Measurements from ENCODE around the gene AGBL1.

AGBL1 gene

DNA sequence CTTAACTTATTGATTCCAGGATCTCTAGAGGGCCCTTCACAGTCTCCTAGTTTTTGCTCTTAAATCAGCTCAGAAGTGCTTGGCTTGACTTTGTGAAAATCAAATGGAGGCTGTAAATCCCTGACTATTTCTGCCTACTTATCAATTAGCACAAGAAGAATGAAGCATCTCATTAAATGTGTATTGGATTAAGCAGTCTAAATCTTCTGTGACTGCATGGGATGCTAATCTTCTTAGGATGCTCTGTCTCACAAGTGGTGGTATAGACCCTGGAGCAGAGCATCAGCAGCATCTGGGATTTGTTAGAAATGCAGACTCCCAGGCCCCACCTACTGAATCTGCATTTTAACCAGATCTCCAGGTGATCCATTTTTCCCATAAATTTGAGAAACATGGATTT, 488.7 kb downstream of the AGBL1 start:
- TF ChIP-seq, protein P1, sequence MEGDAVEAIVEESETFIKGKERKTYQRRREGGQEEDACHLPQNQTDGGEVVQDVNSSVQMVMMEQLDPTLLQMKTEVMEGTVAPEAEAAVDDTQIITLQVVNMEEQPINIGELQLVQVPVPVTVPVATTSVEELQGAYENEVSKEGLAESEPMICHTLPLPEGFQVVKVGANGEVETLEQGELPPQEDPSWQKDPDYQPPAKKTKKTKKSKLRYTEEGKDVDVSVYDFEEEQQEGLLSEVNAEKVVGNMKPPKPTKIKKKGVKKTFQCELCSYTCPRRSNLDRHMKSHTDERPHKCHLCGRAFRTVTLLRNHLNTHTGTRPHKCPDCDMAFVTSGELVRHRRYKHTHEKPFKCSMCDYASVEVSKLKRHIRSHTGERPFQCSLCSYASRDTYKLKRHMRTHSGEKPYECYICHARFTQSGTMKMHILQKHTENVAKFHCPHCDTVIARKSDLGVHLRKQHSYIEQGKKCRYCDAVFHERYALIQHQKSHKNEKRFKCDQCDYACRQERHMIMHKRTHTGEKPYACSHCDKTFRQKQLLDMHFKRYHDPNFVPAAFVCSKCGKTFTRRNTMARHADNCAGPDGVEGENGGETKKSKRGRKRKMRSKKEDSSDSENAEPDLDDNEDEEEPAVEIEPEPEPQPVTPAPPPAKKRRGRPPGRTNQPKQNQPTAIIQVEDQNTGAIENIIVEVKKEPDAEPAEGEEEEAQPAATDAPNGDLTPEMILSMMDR (IDR thresholded peaks at IDR 0.05; ENCODE audit: low read length, missing control alignments), result no peak
- DNase-seq (ENCODE audit: low read depth), result no peak

DNA sequence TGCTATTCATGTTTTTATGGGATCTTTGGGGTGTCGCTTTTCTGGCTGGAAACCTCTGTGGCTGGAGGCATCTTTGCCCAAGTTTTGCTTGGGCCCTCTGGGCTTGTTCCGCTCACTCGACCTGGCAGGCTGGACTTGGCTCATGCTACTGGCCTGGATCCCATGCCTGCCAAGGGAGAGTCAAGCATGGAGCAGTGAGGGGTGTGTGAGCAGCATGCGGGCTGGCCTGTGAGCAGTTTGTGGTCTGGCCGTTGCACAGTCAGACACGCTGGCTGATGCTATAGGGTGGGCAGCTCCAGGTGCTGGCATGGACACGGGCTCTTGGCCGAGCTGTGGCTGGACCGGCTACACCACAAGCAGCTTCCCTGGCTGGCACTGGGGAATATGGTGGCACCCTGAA, 491.1 kb downstream of the AGBL1 start:
- H3K4me3 ChIP-seq (replicated peaks; ENCODE audit: low read depth, low read length), result no peak overlapping the region
- TF ChIP-seq, protein P1 (IDR thresholded peaks at IDR 0.05; ENCODE audit: low read length, missing control alignments), result no peak
- no peak for DNase-seq (ENCODE audit: low read depth)

More for the DNA sequence above, 488.7 kb downstream of the AGBL1 start:
- no peak overlapping the region for H3K4me3 ChIP-seq (replicated peaks; ENCODE audit: low read depth, low read length)

DNA sequence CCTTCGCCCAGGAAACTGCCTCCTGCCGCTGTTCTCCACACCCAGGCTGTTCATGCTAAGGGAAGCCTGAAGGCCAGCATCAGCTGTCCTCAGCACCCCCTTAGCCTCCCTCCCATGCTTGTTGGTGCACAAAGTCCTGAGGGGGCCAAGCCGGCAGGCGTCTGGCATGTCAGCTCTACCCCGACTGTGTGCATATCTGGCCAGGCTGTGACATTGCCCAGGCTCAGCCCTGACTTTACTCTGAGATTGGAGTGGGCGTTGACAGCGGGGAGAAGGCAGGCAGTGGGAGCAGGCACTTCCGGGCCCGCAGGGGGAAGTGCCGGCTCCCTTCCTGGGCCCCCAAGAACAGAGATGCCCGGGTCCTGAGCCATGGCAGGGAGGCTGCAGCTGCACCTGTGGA, 492.2 kb downstream of the AGBL1 start:
- TF ChIP-seq, protein P1 (IDR thresholded peaks at IDR 0.05; ENCODE audit: low read length, missing control alignments), result no peak
- no peak overlapping the region for H3K4me3 ChIP-seq (replicated peaks; ENCODE audit: low read depth, low read length)
- no peak for DNase-seq (ENCODE audit: low read depth)

DNA sequence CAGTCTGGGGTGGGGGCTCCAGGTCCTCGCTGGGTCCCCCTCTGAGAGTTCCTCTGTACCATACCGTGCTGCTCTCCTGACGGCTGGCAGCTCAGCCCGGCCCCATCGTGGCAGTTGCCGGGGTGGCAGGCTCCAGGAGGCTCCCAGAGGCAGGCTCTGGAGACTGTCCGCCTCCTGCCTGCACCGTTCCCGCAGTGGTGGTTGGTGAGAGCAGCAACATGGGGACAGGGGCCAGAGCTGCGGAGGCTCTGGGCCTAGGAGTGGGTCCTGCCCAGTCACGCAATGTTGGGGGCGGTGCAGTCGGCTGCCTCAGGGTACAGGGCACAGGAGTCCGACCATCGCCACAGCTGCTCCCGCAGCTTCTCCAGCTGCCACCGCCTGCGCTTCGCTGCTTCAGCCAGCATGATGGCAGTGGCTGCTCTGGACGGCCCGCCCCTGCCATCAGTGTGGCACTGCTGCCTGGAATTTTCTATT, 492.7 kb downstream of the AGBL1 start:
- DNase-seq (ENCODE audit: low read depth), result no peak
- TF ChIP-seq, protein P1 (IDR thresholded peaks at IDR 0.05; ENCODE audit: low read length, missing control alignments), result no peak
- H3K4me3 ChIP-seq (replicated peaks; ENCODE audit: low read depth, low read length), result no peak overlapping the region

DNA sequence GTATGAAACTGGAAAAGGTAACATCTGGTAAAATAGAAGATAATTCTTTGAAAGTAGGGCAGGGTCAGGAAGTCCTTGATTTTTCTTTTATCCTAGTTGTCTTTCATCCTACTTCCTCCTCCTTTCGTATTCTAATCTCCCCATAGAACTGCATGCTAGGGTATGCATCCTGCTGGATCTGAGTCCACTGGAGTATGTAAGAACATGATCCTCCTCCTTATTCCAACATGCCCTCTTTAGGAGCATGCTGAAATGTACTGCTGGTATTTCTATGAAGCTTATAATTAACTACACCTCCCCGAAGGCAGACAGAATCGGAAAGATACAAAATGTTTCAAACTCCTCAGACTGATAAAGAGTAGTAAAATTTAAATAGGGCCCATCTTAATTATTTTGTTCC, 493.8 kb downstream of the AGBL1 start:
- TF ChIP-seq, protein P1 (IDR thresholded peaks at IDR 0.05; ENCODE audit: low read length, missing control alignments), result no peak
- DNase-seq (ENCODE audit: low read depth), result no peak
- H3K4me3 ChIP-seq (replicated peaks; ENCODE audit: low read depth, low read length), result no peak overlapping the region

DNA sequence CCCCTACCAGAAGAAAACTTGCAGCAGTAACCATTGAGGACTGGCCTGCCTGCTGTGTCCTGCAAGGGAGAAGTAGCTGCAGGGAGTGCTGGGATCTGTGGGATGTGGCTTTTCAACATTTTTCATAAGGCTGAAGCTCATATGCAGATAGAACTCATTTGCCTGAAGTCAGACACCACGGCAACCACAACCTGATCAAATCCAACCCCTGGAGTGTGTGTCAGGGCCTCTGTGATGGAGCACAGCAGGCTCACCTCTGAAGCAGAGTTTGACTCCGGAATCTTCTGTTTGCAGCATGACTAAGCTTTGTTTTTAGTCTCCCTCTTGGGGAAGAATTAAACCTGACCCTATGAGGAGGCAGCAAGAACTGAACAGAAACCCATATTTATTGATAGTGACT, 508.7 kb downstream of the AGBL1 start:
- no peak for DNase-seq (ENCODE audit: low read depth)
- H3K4me3 ChIP-seq (replicated peaks; ENCODE audit: low read depth, low read length), result no peak overlapping the region
- TF ChIP-seq, protein P1 (IDR thresholded peaks at IDR 0.05; ENCODE audit: low read length, missing control alignments), result no peak

DNA sequence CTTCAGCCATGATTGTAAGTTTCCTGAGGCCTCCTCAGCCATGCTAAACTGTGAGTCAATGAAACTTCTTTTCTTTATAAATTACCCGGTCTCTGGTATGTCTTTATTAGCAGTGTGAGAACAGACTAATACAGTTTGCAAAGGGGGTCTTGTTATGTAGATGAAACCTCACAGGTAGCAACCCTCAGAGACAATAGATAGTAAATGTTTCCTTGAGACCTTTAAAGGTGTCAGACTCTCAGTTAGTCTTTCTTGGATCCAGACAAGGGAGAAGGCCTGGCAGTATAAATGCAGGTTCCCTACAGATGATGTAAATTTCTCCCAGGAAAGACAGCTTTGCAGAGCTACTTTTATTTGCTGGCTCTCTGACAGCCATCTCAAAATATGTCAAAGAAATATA, 510.8 kb downstream of the AGBL1 start:
- TF ChIP-seq, protein P1 (IDR thresholded peaks at IDR 0.05; ENCODE audit: low read length, missing control alignments), result no peak
- no peak overlapping the region for H3K4me3 ChIP-seq (replicated peaks; ENCODE audit: low read depth, low read length)
- DNase-seq (ENCODE audit: low read depth), result no peak

Data from fibroblast of pulmonary artery (primary cell).